ENCODE measurements around the gene MKRN2OS. TPM values are rescaled to one million over a fixed set of nuclear protein-coding genes. Genes with fewer than 3 reads are reported as not detected.

Gene MKRN2OS
- polyA plus RNA-seq, 6 donors from 2014 or later = not detected

DNA sequence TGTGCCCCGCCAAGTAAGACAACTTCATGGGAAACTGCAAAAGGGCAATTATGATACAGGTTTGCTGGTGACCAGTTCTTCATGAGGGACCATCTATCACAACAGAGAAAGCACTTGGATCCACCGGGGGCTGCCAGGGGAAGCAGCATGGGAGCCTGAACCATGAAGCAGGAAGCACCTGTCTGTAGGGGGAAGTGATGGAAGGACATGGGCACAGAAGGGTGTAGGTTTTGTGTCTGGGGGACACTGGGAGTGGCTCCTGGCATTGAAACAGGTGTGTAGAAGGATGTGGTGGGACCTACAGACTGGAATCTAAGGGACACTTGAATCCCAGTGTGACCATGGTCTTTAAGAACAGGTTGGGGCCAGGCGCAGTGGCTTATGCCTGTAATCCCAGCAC, 34.2 kb upstream of the MKRN2OS start:
- H3K27ac Mint-ChIP-seq = peak overlapping the region; percentile 11 to 90 (median 75)
- H3K36me3 Mint-ChIP-seq = peaks cover 30 to 38% of the 10 kb centered on the region in 2 donors
- ATAC-seq (ENCODE audit: low read depth in 2 of 2) (peak in 1 of 2 donors; percentile 28), DNase-seq (no peak)
- peaks cover 11 to 16% (median 15%) of the 10 kb centered on the region in 3 donors for H3K4me1 Mint-ChIP-seq
- H3K27me3 Mint-ChIP-seq = no peaks in the 10 kb centered on the region
- H3K9me3 Mint-ChIP-seq = peaks cover 0 to 6% (median 3%) of the 10 kb centered on the region in 7 donors
- H3K4me3 Mint-ChIP-seq = no peak overlapping the region

DNA sequence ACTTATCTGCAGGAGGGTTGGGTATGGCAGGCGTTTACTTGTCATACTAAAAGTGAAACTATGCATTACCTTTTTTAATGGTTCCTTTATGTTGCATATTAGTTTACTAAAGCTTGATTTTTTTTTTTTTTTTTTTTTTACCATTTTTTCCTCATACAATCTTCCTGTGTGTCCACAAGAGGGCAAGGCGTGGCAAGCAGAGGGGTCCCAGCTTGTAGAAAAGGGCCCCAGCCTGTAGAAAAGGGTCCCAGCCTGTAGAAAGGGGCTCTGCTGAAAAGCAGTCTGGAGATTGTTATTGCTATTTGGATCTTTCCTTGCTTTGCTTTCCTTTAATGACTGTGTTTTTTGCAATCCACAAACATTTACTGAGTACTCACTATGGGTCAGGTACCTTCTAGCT, 33.4 kb upstream of the MKRN2OS start:
- H3K36me3 Mint-ChIP-seq = peaks cover 35 to 42% of the 10 kb centered on the region in 2 donors
- peaks cover 0 to 6% (median 3%) of the 10 kb centered on the region in 7 donors for H3K9me3 Mint-ChIP-seq
- no peak overlapping the region for H3K4me3 Mint-ChIP-seq
- H3K4me1 Mint-ChIP-seq = peaks cover 11 to 16% (median 15%) of the 10 kb centered on the region in 3 donors
- DNase-seq (no peak), ATAC-seq (ENCODE audit: low read depth in 2 of 2) (no peak)
- H3K27me3 Mint-ChIP-seq = no peaks in the 10 kb centered on the region
- H3K27ac Mint-ChIP-seq = peak overlapping the region in 2 of 6 donors; percentile 7 to 90

DNA sequence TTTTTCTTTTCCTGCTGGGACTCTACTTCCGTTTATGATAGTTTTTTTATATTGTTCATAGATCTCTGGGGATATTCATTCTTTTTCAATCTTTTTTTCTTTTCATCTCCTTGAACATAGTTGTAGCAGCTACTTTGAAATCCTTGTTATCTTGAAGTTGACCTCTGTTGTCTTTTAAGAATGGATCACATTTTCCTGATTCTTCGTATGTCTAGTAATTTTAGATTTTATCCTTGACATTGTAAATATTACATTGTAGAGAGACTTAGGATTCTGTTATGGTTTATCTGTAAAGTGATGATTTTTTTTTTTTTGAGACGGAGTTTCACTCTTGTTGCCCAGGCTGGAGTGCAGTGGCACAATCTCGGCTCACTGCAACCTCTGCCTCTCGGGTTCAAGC, 32.1 kb upstream of the MKRN2OS start:
- Mint-ChIP-seq H3K4me3 (no peak overlapping the region), H3K27me3 (no peaks in the 10 kb centered on the region), H3K27ac (peak overlapping the region in 2 of 6 donors; percentile 31 to 45), H3K36me3 (peaks cover 32 to 42% of the 10 kb centered on the region in 2 donors), H3K9me3 (peaks cover 0 to 6% (median 3%) of the 10 kb centered on the region in 7 donors), H3K4me1 (peaks cover 11 to 16% (median 15%) of the 10 kb centered on the region in 3 donors)
- ATAC-seq (ENCODE audit: low read depth in 2 of 2) (no peak), DNase-seq (no peak)

DNA sequence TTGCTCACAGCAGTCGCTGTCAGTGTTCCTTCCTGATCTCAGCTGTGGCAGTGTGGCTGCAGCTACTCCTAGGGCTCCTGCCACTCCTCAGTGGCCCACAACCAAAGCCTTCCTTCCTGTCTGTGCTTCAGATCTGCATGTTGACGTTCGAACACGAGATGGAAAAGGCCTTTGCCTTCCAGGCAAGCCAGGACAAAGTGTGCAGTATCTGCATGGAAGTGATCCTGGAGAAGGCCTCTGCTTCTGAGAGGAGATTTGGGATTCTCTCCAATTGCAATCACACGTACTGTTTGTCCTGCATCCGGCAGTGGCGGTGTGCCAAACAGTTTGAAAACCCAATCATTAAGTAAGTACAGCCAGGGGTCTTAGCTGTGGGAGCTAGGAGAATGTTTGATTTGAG, 29.4 kb upstream of the MKRN2OS start:
- H3K9me3 Mint-ChIP-seq = peaks cover 0 to 6% (median 3%) of the 10 kb centered on the region in 7 donors
- H3K27ac Mint-ChIP-seq = peak overlapping the region in 1 of 6 donors; percentile 70
- peak overlapping the region in 1 of 8 donors; percentile 66 for H3K4me3 Mint-ChIP-seq
- H3K4me1 Mint-ChIP-seq = peaks cover 7 to 12% (median 8%) of the 10 kb centered on the region in 3 donors
- ATAC-seq (ENCODE audit: low read depth in 2 of 2) = no peak
- no peak for DNase-seq
- no peaks in the 10 kb centered on the region for H3K27me3 Mint-ChIP-seq
- H3K36me3 Mint-ChIP-seq = peaks cover 44 to 54% of the 10 kb centered on the region in 2 donors

DNA sequence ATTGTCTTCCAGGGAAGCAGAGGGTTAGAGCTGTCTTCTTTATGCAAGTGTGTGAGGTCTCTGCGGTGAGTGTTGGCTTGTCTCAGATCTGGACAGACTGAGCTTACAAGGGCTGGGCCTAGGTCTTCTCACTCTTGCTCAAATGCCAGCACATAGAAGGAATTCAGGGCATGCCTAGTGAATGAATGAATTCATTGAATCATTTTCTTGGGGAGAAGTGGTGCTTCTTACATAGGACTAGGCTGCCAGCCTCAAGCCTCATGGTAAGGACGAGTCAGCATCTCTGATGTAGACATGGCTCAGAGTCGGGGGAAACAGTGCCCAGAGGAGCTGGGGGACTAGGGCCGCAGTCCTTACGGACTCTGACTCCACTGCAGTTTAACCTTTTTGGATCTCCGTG, 28.8 kb upstream of the MKRN2OS start:
- H3K9me3 Mint-ChIP-seq = peaks cover 0 to 6% (median 3%) of the 10 kb centered on the region in 7 donors
- DNase-seq (no peak), ATAC-seq (ENCODE audit: low read depth in 2 of 2) (no peak)
- no peak overlapping the region for H3K4me3 Mint-ChIP-seq
- H3K4me1 Mint-ChIP-seq = peaks cover 1 to 8% (median 3%) of the 10 kb centered on the region in 3 donors
- peak overlapping the region in 1 of 6 donors; percentile 63 for H3K27ac Mint-ChIP-seq
- H3K36me3 Mint-ChIP-seq = peaks cover 47 to 53% of the 10 kb centered on the region in 2 donors
- H3K27me3 Mint-ChIP-seq = no peaks in the 10 kb centered on the region

DNA sequence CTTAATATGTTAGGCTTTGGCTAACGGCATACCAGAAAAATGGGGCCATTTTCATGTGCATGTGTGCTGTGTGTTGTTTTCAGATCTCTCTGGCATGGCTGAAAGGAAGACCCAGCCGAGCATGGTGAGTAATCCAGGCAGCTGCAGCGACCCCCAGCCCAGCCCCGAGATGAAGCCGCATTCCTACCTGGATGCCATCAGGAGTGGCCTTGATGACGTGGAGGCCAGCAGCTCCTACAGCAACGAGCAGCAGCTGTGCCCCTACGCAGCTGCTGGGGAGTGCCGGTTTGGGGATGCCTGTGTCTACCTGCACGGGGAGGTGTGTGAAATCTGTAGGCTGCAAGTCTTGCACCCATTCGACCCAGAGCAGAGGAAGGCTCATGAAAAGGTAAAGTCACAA, 26.7 kb upstream of the MKRN2OS start:
- Mint-ChIP-seq H3K4me3 (no peak overlapping the region), H3K9me3 (peaks cover under 1 to 5% (median 1%) of the 10 kb centered on the region in 7 donors), H3K4me1 (peaks cover under 1 to 12% (median 11%) of the 10 kb centered on the region in 3 donors), H3K27ac (no peak overlapping the region), H3K27me3 (no peaks in the 10 kb centered on the region), H3K36me3 (peaks cover 42 to 48% of the 10 kb centered on the region in 2 donors)
- DNase-seq (no peak), ATAC-seq (ENCODE audit: low read depth in 2 of 2) (no peak)

DNA sequence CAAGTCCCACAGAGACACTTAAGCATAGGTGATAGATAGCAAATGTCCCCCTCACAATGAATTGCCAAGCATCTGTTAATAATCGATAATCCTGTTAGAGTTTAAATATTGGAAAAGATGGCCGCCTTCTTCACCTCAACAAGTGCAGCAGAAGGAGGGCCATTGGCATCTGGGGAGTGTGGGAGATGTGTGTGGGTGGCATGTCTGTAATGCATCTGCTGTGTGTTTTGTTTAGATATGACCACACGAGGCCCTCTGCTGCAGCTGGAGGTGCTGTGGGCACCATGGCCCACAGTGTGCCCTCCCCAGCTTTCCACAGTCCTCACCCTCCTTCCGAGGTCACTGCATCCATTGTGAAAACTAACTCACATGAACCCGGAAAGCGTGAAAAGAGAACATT, 24.5 kb upstream of the MKRN2OS start:
- H3K27ac Mint-ChIP-seq = peak overlapping the region in 1 of 6 donors; percentile 12
- H3K4me3 Mint-ChIP-seq = no peak overlapping the region
- no peaks in the 10 kb centered on the region for H3K27me3 Mint-ChIP-seq
- peaks cover 8 to 17% (median 13%) of the 10 kb centered on the region in 3 donors for H3K4me1 Mint-ChIP-seq
- peaks cover 5 to 22% (median 11%) of the 10 kb centered on the region in 7 donors for H3K9me3 Mint-ChIP-seq
- peaks cover 36 to 39% of the 10 kb centered on the region in 2 donors for H3K36me3 Mint-ChIP-seq
- DNase-seq = no peak
- no peak for ATAC-seq (ENCODE audit: low read depth in 2 of 2)

DNA sequence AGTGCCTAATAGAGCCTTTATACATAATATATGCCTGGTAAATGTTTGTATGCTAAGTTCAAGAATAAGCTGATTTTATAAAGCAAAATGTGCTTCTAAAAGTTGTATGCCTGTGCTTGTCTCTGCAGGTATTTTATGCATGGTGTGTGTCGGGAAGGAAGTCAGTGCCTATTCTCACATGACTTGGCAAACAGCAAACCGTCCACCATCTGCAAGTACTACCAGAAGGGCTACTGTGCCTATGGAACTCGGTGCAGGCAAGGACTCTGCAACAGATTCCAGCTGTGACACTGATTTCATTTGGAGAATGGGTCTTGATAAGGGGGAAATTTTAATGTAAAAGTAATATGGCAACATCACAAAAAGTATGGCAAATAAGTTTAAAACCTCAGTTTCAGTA, 23.4 kb upstream of the MKRN2OS start:
- Mint-ChIP-seq H3K27ac (no peak overlapping the region), H3K9me3 (peaks cover 5 to 22% (median 11%) of the 10 kb centered on the region in 7 donors), H3K36me3 (peaks cover 28 to 33% of the 10 kb centered on the region in 2 donors), H3K4me1 (peaks cover 13 to 21% (median 19%) of the 10 kb centered on the region in 3 donors), H3K27me3 (no peaks in the 10 kb centered on the region), H3K4me3 (no peak overlapping the region)
- ATAC-seq (ENCODE audit: low read depth in 2 of 2) = no peak
- no peak for DNase-seq

DNA sequence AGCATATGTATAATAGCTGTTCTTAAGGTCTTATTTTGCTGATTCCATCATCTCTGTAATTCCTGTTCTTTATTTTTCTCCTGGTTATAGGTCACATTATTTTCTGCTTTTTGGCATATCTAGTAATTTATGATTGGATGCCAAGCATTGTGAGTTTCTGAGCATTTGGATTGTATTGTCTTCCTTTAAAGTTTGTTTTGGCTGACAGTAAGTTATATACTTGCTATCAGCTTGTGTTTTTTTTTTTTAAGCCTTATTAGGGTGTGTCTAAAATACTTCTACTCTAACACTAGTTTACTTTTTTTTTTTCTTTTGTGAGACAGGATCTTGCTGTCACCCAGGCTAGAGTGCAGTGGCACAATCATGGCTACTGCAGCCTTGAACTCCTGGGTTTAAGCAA, 21.7 kb upstream of the MKRN2OS start:
- no peak for ATAC-seq (ENCODE audit: low read depth in 2 of 2)
- Mint-ChIP-seq H3K27ac (no peak overlapping the region), H3K4me1 (peaks cover 17 to 28% (median 21%) of the 10 kb centered on the region in 3 donors), H3K9me3 (peaks cover 5 to 22% (median 11%) of the 10 kb centered on the region in 7 donors), H3K4me3 (no peak overlapping the region), H3K27me3 (no peaks in the 10 kb centered on the region), H3K36me3 (peaks cover 25 to 33% of the 10 kb centered on the region in 2 donors)
- DNase-seq = no peak

DNA sequence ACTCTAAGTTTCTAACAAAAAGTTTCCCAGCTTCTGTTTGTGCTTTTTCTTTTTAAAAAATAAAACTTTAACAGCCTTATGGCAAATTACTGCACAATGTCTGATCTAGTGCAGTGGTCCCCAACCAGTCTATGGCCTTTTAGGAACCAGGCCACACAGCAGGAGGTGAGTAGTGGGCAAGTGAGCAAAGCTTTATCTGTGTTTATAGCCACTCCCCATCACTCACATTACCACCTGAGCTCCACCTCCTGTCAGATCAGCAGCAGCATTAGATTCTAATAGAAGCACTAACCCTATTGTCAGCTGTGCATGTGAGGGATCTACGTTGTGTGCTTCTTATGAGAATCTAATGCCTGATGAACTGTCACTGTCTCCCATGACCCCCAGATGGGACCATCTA, 17.2 kb upstream of the MKRN2OS start:
- Mint-ChIP-seq H3K27me3 (no peaks in the 10 kb centered on the region), H3K4me1 (peaks cover 50 to 61% (median 51%) of the 10 kb centered on the region in 3 donors), H3K9me3 (peaks cover 5 to 17% (median 11%) of the 10 kb centered on the region in 7 donors), H3K27ac (peak overlapping the region in 2 of 6 donors; percentile 46 to 66), H3K36me3 (peaks cover 12 to 13% of the 10 kb centered on the region in 2 donors), H3K4me3 (no peak overlapping the region)
- DNase-seq (no peak), ATAC-seq (ENCODE audit: low read depth in 2 of 2) (no peak)

DNA sequence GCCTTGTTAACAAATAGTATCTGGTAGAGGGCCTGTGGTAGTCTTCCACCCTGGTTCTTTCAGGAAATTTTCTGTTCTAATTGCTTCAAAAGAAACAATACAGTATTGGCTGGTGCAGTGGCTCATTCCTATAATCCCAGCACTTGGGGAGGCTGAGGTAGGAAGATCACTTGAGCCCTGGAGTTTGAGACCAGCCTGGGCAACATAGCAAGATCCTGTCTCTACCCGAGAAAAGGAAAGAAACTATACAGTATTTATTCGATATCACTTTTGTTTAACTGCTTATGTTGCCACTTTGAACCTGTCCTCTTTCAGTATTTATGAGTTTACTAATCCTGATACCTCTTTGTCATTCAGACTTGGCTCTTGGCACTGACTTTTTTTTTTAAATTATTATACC, 16.1 kb upstream of the MKRN2OS start:
- Mint-ChIP-seq H3K4me3 (no peak overlapping the region), H3K27me3 (no peaks in the 10 kb centered on the region), H3K4me1 (peaks cover 48 to 61% (median 54%) of the 10 kb centered on the region in 3 donors), H3K27ac (no peak overlapping the region), H3K9me3 (peaks cover 4 to 11% (median 6%) of the 10 kb centered on the region in 7 donors), H3K36me3 (peaks cover 5 to 10% of the 10 kb centered on the region in 2 donors)
- no peak for DNase-seq
- ATAC-seq (ENCODE audit: low read depth in 2 of 2) = no peak

DNA sequence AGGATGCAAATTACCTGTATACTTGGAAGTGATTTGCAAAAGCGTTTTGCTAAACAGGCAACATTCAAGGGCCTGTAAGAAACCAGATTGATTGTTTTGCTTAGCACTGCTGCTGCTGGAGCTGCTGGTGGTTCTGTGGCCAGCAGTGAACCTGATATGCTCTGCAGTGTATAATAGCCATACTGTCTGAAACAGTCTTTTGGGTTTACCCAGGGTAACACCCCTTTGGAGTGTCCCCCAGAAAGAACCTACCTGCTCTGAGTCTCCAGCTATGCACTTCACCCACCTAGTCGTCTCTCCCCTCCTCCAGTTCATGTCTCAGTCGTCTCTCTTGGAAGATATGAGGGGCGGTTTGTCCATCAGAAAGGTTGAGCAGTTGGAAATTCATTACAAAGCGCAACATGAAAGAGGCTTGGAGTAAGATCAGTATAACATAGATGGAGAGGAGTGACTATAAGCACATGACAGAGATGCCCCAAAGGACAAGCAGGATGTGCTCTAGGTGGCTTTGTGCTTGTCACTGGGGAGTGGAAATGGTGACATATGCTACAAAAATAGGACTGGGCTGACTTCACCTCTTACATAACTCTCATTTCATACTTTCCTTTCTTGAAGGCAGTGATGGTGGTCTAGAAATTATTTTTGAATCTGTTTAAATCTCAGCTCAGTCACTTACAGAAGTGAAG, 15.3 kb upstream of the MKRN2OS start:
- Mint-ChIP-seq H3K4me1 (peaks cover 52 to 63% (median 61%) of the 10 kb centered on the region in 3 donors), H3K9me3 (peaks cover 0 to 5% (median 4%) of the 10 kb centered on the region in 7 donors), H3K36me3 (peaks cover 0 to 6% of the 10 kb centered on the region in 2 donors), H3K27ac (peak overlapping the region in 4 of 6 donors; percentile 17 to 65 (median 32)), H3K4me3 (peak overlapping the region in 1 of 8 donors; percentile 59), H3K27me3 (no peaks in the 10 kb centered on the region)
- ATAC-seq (ENCODE audit: low read depth in 2 of 2) (no peak), DNase-seq (no peak)

DNA sequence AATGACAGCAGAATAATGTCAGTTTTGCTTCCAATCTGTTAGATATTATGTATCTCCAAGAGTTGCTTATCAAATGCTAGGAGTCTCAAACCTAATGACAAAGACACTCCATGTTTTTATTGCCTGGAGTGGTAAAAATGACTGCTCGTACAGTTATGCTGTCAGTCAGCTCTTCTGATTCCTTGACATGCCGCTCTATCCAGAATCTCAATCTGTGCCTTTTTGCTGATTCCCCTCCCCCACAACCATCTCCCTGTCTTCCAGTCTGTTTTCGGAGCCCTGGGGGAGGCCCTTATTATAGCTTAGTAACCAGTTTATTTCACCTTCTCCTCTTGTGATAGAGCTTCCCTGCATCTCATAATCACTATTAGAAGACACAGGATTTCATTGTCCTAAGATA, 14.2 kb upstream of the MKRN2OS start:
- no peaks in the 10 kb centered on the region for H3K36me3 Mint-ChIP-seq
- peaks cover 54 to 64% (median 57%) of the 10 kb centered on the region in 3 donors for H3K4me1 Mint-ChIP-seq
- H3K4me3 Mint-ChIP-seq = peak overlapping the region in 4 of 8 donors; percentile 16 to 99 (median 51)
- no peak for DNase-seq
- no peak for ATAC-seq (ENCODE audit: low read depth in 2 of 2)
- H3K27me3 Mint-ChIP-seq = peaks cover 0 to 6% (median 4%) of the 10 kb centered on the region in 3 donors
- no peak overlapping the region for H3K27ac Mint-ChIP-seq
- H3K9me3 Mint-ChIP-seq = peaks cover 0 to 2% (median 0%) of the 10 kb centered on the region in 7 donors

DNA sequence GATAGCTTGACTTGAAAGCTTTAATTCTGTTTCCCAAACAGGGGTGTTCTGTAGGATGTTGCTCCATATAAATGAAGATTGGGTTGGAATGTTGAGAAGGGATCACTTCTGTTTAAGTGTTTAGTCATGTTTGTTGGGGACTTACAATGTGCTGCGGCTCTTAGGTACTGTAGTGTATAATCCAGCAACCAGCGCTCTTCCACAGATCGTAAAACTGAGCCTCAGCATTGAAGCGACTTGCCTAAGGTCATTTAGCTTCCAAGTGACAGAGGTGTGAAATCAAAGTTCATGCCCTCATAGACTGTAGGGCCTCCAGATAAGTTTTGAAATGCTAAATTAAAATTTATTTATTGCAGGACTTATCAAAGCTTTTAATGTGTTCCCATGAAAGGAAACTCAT, 13.4 kb upstream of the MKRN2OS start:
- H3K4me3 Mint-ChIP-seq = peak overlapping the region in 6 of 8 donors; percentile 12 to 99 (median 94)
- H3K36me3 Mint-ChIP-seq = no peaks in the 10 kb centered on the region
- no peak for ATAC-seq (ENCODE audit: low read depth in 2 of 2)
- peaks cover 2 to 13% (median 12%) of the 10 kb centered on the region in 3 donors for H3K27me3 Mint-ChIP-seq
- peaks cover 0 to 2% (median 0%) of the 10 kb centered on the region in 7 donors for H3K9me3 Mint-ChIP-seq
- H3K27ac Mint-ChIP-seq = peak overlapping the region in 1 of 6 donors; percentile 91
- DNase-seq = no peak
- H3K4me1 Mint-ChIP-seq = peaks cover 52 to 68% (median 59%) of the 10 kb centered on the region in 3 donors

All from naive B cell (primary cell).